ENCODE results near the gene PPIC.
"Not testable (repeated sequence)": the region's sequence is repeated elsewhere in the genome, so short reads cannot be mapped to it uniquely, and the experiment has no call there.

Gene PPIC

DNA sequence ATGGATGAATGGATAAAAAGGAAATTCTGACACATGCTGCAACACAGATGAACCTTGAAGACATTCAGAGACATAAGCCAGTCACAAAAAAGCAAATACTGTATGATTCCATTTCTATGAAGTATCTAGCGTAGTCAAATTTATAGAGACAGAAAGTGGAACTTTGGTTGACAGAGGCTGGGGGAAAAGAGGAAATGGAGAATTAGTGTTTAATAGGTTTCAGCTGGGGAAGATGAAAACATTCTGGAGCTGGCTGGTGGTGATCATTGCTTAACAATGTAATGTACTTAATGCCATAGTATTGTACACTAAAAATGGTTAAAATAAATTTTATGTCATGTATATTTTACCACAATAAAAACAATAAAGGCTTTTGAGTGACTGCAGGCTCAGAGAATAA lies 24.2 kb downstream of the PPIC start:
- no peak for DNase-seq (ENCODE audit: low read depth, low spot score)

- DNase-seq (ENCODE audit: low read depth, low spot score): no peak
These were observed 28.8 kb downstream of the PPIC start for GRCh38 chr5:123007754-123008153.

DNA sequence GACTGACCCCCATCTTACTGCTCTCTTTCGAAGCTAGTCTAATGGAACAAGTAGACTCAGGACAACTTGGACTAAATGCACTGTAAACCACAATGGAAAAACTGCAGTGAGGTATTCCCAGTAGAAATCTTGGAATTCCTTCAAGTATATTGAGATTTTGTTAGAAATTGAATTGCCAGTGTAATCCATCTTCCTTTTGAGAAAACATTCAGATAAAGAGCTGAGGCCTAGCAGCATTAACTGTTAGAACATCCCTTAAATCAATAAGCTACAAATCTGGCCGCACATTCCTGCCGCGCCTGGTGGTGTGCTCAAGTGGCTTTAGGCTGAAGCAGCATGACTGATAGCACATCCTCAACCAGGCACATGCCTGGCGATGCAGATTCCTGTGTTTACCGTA lies 29.3 kb downstream of the PPIC start:
- DNase-seq (ENCODE audit: low read depth, low spot score): peak; percentile 32

GRCh38 chr5:123001808-123002207 lies 34.7 kb downstream of the PPIC start:
- DNase-seq (ENCODE audit: low read depth, low spot score): no peak

DNA sequence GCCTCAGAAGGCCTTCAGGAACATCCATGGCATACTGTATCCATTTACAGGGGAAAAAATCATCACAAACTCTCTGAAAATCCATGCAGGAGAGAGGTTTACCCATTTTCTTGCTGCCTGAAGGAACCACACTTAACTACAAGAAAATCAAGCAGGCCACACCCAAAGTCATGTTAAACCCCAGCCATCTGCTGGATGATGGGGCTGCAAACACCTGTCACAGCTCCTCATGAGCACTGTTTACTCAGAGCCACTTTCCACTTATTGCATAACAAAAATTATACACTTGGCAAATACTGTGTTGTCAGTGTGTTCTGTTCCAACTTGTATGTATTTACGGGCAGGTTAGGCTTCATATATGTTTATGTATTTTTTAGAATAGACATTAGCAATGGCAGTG lies 35.8 kb downstream of the PPIC start:
- no peak for DNase-seq (ENCODE audit: low read depth, low spot score)

DNA sequence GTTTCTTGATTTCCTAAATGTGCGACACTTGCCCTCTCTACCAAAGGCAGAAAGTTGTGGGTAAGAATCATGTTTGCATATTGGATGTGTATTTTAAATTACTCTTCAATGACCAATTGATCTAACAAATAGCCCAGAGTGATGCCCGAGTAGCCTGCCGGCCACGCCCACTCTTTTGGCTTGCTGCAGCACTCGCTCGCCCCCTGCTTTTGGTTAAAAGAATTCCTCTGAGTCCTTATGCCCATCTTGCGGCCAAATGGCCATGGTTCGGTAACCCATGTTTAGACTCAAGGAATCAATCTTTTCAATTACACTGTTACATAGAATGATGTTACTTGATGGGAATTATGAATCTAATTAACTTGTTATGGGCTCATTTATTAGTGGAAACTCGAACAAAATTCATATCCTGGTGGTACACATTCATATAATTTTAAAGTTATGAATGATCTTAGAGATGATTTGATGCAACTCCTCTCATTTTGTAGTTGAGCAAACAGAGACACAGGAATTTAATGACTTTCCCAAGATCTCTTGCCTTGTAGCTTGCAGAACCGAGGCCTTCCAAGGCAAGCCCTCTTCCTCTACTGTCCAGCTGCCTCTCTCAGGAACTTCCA lies 36.5 kb downstream of the PPIC start:
- peak; percentile 63 for DNase-seq (ENCODE audit: low read depth, low spot score)

- DNase-seq (ENCODE audit: low read depth, low spot score): no peak
These were observed 39.2 kb downstream of the PPIC start for GRCh38 chr5:122997294-122997693.

DNA sequence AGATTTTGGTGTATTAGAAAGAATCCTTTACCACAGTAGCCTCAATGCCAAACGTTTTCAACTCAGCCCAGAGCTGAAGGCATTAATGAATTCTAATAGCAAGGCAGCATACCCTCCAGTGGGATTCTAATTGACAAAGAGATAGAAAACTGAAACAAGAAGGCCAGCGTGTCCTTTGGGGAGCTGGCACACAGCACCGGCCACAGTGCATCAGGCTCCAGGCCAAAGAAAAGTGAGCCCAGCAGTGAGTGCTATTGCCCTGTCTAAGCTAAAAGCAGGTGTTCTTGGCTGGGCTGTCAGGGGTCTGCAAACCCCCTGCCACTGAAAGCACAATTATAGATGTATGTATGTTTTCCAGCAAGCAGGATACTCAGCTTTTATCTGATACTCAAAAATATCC lies 40.4 kb downstream of the PPIC start:
- DNase-seq (ENCODE audit: low read depth, low spot score): no peak

DNA sequence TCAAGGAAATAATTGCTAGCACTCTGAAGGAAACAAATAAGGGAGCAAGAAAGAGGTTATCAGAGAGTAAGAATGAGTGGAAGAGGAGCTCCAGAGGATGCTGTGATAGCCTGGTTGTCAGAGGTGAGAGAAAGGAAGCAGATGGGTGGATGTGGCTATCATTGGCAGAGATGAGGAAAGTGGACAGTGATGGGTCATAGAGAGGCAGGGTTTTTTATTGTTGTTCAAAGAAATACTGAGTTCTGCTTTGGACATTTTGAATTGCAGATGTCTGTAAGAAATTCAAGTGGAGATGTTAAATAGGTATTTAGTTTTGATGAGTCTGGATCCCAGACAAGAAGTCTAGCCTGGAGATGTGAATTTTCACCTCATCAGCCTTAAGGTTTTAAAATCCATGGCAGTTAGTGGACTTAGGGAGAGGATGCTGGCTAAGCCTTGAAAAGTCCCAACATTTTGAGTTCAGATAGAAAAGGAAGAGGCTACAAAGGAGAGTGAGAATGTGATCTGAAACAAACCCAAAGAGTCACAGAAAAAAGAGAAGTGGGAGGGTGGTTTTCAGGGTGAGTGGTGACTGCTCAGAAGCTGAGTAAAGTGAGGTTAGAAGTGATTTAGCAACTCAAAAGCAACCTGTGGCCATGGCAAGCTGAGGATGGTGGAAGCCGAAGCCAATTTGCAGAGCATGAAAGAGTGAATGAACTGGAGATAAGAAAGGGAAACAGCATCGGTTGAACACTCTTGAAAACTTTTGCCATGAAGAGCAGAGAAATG lies 50.4 kb downstream of the PPIC start:
- no peak for DNase-seq (ENCODE audit: low read depth, low spot score)

DNA sequence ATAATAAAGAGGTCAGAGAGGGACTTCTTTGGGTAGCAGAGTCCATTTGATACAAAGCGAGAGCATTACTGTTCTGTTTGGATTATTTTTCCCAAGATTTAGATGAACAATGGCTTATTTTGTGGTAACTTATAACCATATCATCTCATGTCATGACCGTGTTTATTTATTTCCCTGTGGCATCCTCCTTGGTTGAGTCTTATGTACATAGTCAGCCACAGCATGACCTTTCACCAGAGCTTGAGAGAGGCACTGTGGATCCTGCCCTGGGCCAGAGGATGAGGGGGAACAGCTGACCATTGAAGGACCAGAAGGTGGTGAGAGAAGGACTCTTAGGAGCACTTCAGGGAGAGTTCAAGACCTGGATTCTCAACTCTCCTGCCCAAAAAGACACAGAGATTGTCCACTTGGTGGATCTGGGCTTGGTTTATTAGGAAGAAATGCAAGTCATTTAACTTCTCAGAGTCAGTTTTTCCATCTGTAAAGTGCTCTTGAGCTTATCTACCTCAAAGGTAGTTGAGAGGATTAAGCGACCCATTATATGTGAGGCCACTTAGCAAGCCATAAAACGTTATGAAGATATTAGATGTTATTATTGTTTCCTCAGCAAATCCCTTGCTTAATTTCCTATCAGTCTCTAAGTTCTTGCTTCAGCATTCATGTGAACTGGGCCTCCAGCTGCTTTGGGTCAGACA lies 51.4 kb downstream of the PPIC start:
- no peak for DNase-seq (ENCODE audit: low read depth, low spot score)

DNA sequence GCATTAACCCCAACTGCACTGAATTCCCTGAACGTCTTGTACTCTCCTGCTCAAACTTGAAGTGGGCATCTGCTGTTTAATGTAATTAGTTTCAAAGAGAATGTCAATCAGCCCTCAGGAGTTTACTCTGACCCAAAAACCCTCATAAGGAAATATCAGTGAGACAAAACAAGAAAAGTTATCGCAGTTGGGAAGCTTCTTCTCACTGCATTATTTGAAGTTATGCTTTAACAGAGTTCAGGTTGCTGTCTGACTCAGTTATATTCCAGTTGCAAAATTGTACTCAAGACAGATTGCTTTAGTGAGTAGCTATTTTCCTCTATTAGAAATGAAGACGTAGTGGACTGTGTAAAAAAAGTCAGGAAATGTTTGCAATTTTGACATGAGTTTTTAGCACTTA lies 52.1 kb downstream of the PPIC start:
- no peak for DNase-seq (ENCODE audit: low read depth, low spot score)

DNA sequence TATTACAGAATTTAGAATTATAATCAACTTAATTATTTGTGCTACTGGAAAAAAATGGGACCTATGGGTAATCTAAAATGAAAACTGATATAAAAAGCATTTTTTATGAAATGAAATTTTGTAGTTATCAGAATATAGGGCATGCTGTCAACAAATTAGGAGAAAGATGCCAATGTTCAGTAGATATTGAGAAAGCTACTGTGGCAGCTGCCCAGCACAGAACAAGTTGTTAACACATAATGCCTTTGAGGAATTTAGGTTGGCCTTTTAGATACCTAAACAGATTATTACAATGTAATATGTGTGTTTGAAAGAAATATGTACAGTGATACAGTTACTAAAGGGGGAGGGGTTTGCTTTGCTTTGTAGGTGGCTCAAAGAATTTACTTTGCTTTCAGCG lies 54.1 kb downstream of the PPIC start:
- DNase-seq (ENCODE audit: low read depth, low spot score): no peak

GRCh38 chr5:122981846-122982245 lies 54.7 kb downstream of the PPIC start:
- no peak for DNase-seq (ENCODE audit: low read depth, low spot score)

- no peak for DNase-seq (ENCODE audit: low read depth, low spot score)
These were observed 57.8 kb downstream of the PPIC start for GRCh38 chr5:122978644-122979297.

DNA sequence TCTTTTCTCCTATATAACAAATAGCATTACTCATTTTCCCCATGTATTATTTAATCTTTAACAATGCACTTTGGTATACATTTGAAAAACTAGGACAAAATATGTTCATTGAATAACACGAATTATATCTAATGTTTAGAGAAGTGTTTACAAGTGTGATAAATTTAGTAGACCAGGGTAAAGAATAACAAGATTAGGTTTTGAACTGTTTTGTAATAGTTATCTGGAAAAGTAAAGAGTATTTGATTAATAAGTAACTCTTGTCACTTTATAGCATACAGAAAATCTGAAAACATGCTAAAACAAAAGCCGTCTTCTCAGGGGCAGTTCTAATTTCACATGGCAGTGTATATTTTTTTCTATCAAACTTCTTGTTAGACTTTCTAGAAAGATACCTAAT lies 58.5 kb downstream of the PPIC start:
- DNase-seq (ENCODE audit: low read depth, low spot score): no peak

DNA sequence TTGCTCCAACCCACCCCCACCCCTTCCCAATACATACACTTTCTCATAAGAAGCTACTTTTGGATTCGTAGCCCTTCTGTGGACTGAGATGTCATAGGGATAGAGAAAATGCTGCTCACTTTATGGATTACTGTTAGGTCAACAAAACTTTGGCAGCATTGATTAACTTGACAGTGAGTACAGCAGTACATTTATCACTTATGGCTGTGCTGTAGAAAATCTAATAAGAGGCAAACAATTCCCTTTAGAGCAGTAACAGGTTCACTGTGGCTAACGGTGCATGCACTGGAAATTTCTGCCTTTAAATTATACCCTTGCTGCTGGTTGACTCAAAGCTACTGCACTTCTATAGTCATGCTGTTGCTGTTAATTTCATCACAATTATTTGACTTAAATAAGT lies 59.2 kb downstream of the PPIC start:
- DNase-seq (ENCODE audit: low read depth, low spot score): no peak

- DNase-seq (ENCODE audit: low read depth, low spot score): not testable (repeated sequence)
These were observed 62.3 kb downstream of the PPIC start for GRCh38 chr5:122974251-122974650.

DNA sequence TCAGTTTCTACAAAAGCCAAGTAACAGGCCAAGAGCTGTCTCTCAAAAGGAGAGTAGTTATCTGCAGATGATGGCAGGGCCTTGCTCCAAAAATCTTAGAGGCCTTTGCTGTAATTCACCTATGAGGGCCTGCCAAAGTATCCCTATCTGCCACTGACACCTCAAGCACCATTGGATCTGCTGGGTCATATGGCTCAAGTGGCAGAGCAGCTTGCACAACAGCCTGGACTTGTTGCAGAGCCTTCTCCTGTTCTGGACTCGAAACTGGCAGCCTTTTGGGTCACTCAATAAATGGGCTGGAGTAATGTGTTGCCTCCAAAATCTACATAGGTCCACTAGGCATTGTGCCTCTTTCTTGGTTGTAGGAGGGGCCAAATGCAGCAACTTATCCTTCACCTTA lies 62.8 kb downstream of the PPIC start:
- not testable (repeated sequence) for DNase-seq (ENCODE audit: low read depth, low spot score)

Data from ELF-1 (cell line).